NK-92 (cell line): ENCODE measurements around the gene PCYOX1L.
"Not testable (repeated sequence)": the region's sequence is repeated elsewhere in the genome, so short reads cannot be mapped to it uniquely, and the experiment has no call there.

Experiments used
- DNase-seq: peaks from one replicate; lab custom pipeline; 2025; ENCODE audit not compliant: unreplicated experiment; lab: John Stamatoyannopoulos, UW

The PCYOX1L gene

GRCh38 chr5:149382517-149383220 lies 24.8 kb downstream of the PCYOX1L start:
- no peak for DNase-seq

- DNase-seq = no peak
Observed at GRCh38 chr5:149383399-149383798, 25.6 kb downstream of the PCYOX1L start.

- DNase-seq = no peak
Observed at GRCh38 chr5:149386166-149386565, 28.3 kb downstream of the PCYOX1L start.

GRCh38 chr5:149387081-149387631 lies 29.3 kb downstream of the PCYOX1L start:
- no peak for DNase-seq

GRCh38 chr5:149387982-149388381 lies 30.1 kb downstream of the PCYOX1L start:
- no peak for DNase-seq

- DNase-seq = no peak
Observed at GRCh38 chr5:149388498-149389190, 30.8 kb downstream of the PCYOX1L start.

- DNase-seq = no peak
Observed at GRCh38 chr5:149389552-149390495, 32.0 kb downstream of the PCYOX1L start.

- DNase-seq = not testable (repeated sequence)
Observed at GRCh38 chr5:149391076-149391475, 33.2 kb downstream of the PCYOX1L start.

GRCh38 chr5:149391524-149391923 lies 33.7 kb downstream of the PCYOX1L start:
- DNase-seq = no peak

- no peak for DNase-seq
Observed at GRCh38 chr5:149392718-149393117, 34.9 kb downstream of the PCYOX1L start.

- not testable (repeated sequence) for DNase-seq
Observed at GRCh38 chr5:149394996-149395395, 37.1 kb downstream of the PCYOX1L start.

- DNase-seq = no peak
Observed at GRCh38 chr5:149397530-149397929, 39.7 kb downstream of the PCYOX1L start.

GRCh38 chr5:149398747-149399266 lies 41.0 kb downstream of the PCYOX1L start:
- DNase-seq = not testable (repeated sequence)

GRCh38 chr5:149399775-149400174 lies 41.9 kb downstream of the PCYOX1L start:
- DNase-seq = no peak

- no peak for DNase-seq
Observed at GRCh38 chr5:149400304-149400703, 42.5 kb downstream of the PCYOX1L start.

- DNase-seq = no peak
Observed at GRCh38 chr5:149401051-149401450, 43.2 kb downstream of the PCYOX1L start.

GRCh38 chr5:149402291-149402690 lies 44.4 kb downstream of the PCYOX1L start:
- no peak for DNase-seq

GRCh38 chr5:149403923-149404745 lies 46.3 kb downstream of the PCYOX1L start:
- DNase-seq = no peak

- DNase-seq = no peak
Observed at GRCh38 chr5:149404746-149405549, 47.1 kb downstream of the PCYOX1L start.
